GM18517 (cell line): ENCODE data around the gene RPS6KL1.
"Not testable (repeated sequence)": the region's sequence is repeated elsewhere in the genome, so short reads cannot be mapped to it uniquely, and the experiment has no call there.

Experiments
- ATAC-seq: cut with Tn5 transposase; IDR thresholded peaks from one replicate; pipeline ENCODE4 v1.9.1; 2021; ENCODE audit warnings: mild to moderate bottlenecking, moderate library complexity; ENCODE audit not compliant: unreplicated experiment

The RPS6KL1 gene

DNA sequence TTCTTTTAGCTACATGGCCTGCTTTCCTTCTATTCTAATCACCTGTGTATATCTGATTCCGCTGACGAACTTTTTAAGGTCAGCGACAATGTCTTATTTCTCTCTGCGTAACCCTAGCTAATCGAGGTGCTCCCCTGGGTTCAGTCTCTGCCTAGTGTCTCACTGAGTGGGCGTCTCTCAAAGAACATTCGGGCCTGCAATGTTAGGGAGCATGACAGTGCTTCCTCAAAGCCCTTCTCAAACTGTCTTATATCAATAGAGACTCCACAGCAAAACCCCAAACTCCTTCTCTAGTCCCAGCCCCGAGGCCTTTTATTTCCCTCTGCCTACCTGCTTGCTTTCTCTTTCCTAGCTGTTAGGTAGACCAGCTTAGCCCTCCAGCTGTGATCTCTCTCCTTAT is 13.7 kb upstream of the RPS6KL1 start:
- ATAC-seq, result no peak

DNA sequence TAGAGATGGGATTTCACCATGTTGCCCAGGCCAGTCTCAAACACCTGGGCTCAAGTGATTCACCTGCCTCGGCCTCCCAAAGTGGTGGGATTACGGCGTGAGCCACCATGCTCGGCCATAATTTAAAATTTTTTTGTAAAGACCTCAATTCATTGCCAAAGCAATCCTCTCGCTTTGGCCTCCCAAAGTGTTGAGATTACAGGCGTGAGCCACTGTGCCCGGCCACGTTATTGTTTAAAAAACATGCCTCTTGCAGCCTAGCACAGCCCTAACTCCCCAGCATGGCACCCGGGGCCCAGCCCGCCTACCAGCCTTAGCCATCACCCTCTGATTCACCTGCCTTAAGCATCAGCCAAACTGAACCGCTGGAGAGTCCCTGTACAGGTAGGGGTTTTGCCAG is 13.1 kb upstream of the RPS6KL1 start:
- ATAC-seq, result no peak

DNA sequence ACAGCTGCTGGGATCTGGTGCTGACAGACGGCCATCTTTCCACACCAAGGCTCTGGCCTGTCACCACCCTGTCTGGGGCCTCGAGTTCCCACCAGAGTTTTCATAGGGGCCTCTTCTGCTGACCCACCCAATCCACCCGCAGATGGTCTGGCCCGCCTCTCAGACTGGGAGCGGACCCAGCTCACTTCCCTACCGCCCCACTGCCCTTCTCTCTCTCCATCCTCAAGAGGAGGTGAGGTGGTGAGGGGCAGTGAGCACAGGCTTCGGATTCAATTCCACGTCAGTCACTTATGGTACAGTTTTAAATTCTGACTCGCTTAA is 12.3 kb upstream of the RPS6KL1 start:
- no peak for ATAC-seq

DNA sequence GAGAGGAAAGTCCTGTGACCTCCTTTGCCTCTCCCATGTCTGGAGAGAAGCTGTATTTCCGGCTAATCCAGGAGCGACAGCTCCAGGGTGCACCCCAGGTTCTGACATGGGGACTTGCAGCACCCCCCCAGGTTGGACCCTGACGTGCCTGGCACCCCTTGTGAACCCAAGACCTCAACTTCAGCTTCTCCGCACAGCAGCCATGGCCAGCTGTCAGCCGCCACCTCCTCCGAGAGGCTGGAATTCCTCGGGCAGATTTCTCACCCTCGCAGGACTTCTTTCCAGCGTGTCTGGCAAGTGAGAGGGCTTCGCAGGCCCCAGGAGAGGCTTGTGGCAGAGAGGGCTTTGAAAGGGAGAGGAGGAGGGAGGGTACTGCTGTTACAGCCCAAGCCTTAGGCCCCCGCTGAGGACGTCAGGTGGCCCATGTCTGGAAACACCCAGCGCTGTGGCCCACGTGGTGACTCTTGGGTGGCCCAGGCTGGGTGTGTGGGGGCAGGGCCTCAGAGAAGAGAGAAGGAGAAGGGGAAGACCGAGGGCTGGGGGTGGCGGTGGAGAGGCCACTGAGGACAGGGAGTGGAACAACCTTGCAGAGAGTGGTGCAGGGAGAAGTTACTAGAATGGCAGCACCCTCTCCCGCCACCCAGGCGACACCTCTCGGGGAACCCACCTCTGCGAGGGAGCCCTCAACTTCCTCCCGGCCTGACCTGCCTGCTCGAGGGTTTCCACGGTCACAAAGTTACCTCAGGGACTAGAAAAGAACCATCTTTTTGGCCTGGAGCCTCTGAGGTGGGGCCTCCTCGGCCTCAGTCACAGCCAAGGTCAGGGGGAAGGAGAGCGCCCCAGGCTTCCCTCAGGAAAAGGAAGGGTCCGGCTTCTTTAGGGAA is 11.7 kb upstream of the RPS6KL1 start:
- no peak for ATAC-seq

DNA sequence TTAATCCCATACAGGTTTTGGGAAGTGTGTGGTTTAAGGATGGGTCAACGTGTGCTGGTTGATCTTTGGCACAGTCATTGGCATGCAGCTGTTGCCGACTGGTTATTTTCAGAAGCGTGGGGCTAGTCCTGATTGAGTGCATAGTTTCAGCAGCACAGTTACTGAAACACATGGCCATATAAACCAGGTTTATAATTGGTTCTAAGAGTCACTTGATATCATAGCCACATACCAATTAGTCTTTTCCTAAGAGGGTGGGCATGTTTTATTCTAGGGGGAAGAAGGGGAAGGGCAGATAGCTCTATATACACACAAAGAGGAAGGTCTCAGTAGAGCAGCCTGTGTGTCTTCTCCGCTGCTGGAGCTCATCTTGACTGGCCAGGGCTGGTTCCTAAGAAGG is 11.0 kb upstream of the RPS6KL1 start:
- no peak for ATAC-seq

DNA sequence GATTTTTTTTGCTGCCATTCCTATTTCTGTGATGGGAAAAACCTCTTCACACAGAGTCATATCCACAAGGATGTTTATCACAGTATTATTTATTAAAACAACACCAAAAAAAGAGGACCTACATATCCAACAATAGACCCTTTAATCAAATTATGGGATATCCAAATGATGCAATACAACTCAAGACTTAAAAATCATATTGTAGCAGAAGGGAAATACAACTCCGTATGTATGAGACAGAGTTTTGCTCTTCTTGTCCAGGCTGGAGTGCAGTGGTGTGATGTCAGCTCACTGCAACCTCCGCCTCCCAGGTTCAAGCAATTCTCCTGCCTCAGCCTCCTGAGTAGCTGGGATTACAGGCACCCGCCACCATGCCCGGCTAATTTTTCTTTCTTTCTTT is 9.9 kb upstream of the RPS6KL1 start:
- not testable (repeated sequence) for ATAC-seq

DNA sequence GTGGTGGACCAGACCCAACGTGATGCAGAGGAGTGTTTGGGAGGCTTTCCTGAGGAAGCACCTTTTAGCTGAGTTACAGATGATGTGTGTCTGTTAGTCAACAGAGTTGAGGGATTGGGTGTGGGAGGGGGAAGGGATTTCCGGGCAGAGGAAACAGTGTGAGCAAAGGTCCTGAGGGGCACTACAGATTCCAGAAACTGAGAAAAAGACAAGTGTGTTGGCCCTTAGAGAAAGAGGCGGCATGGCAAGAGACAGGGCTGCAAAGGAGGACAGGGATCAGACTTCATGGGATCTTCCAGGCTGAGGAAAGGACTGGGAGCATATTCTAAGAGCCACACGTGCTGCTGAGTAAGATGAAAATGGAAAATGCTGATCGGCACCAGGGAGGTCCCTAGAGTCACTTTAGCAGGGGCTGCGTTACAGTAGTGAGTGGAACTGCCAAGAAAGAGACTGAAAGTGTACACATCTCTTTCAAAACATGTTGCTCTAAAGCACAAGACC is 9.4 kb upstream of the RPS6KL1 start:
- no peak for ATAC-seq

DNA sequence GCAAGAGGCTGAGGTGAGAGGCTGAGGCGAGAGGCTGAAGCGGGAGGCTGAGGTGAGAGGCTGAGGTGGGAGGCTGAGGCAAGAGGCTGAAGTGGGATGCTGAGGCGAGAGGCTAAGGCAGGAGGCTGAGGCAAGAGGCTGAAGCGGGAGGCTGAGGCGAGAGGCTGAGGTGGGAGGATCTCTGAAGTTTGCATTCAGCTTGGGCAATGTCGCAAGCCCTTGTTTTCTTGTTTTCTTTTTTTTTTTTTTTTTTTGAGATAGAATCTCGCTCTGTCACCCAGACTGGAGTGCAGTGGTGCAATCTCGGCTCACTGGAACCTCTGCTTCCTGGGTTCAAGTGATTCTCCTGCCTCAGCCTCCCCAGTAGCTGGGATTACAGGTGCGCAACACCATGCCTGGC is 8.7 kb upstream of the RPS6KL1 start:
- not testable (repeated sequence) for ATAC-seq

DNA sequence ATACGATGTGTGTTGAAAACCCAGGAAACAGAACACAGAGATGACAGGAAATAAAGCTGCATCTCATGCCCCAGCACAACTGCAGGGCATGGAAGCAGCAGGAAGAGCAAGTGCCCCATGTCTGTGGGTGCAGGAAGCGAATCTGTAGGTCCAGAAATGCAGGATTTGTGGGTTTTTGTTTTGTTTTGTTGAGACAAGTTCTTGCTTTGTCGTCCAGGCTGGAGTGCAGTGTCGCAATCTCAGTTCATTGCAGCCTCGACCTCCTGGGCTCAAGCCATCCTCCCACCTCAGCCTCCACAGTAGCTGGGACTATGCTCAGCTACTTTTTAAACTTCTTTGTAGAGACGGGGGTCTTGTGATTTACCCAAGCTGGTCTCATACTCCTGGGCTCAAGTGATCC is 6.2 kb upstream of the RPS6KL1 start:
- no peak for ATAC-seq

DNA sequence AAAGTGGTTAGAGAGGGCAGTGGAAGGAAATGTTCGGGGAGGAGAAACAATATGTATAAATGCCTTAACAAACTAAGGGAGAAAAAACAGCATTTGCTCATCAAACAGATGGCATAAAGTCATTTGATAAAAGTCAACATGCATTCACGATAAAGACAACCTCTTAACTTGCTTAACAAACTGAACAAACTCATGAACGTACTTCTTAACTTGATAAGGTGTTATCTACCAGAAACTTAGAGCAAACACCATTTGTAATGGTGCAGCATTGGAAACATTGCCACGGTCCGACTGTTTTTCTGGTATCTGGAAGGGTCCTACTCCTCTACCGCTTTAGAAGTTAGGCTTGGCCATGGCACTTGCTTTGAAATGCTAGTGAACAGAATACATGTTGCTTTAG is 4.2 kb upstream of the RPS6KL1 start:
- no peak for ATAC-seq

DNA sequence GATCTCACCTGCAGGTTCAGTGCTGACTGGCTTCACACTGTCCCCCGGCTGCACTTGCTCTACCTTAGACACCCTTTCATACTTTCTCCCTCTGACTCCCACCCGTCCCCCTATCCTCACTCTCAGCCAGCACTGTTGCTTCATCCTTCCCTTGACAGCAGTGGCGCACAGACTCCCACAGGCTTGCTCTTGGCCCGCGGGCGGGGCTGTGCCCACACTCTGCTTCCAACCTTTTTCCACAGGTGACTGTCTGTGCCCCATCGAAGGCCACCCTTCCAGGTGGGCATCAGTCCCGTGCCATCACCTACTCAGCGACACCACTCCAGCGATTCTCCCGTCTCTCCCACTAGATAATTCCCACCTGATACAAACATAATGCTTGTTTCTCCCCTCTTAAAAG is 1.0 kb upstream of the RPS6KL1 start:
- ATAC-seq, result no peak

DNA sequence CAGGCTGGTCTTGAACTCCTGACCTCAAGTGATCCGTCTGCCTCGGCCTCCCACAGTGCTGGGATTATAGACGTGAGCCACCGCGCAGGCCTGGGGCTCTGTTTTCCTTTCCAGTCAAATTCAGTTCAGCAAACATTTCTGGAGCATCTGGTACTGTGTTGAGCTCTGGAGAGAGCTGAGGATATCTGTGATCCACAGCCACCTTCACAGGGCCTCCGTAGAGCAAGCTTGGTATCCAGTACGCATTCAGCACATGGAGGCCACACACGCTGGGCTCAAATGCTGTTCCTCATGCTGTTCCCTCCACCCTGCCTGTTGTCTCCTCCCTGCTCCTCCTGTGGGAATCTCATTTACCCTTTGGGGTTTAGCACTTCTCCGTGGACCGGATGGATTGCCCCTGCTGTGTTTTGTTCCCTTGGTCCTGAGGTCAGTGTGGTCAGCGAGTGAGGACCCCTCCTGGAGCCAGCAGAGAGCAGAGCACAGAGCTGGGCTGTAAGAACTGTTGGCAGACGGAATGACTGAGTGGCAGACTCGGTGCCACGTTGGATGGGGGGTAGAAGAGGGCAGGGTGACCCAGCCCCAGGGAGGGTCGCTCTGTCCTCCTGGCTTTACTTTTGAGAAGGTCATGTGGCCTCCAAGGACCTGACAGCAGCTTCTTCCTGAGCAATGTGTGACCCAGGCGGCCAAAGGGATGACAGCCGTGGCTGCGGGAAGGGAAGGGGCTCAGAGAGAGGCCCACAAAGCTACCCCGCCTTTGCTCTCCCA is 891 bp downstream of the RPS6KL1 start:
- no peak for ATAC-seq

DNA sequence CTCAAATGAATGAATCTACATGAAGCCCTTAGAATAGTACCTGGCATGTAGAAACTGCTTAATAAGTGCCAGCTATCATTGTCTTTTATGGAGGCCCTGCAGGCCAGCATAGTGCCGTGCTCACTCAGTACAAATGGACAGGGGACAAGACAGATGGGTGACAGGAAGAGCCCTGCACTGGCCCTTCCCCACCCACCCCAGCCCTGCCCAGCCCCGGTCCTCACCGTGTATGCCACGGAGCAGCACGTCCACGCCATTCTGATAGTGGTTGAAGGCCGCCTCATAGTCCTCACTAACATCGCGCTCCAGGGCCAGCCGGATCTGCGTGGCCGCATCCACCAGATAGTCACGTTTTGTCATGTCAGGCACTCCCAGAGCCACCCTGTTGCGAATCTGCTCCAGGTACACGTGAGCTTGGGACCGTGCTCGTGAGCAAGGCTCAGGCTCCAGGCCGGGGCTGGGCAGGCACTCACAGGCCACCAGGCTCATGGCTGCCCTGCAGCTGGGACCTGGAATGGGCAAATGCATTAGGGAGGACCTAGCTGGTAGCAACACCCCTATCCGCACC is 1.9 kb downstream of the RPS6KL1 start:
- ATAC-seq, result no peak

DNA sequence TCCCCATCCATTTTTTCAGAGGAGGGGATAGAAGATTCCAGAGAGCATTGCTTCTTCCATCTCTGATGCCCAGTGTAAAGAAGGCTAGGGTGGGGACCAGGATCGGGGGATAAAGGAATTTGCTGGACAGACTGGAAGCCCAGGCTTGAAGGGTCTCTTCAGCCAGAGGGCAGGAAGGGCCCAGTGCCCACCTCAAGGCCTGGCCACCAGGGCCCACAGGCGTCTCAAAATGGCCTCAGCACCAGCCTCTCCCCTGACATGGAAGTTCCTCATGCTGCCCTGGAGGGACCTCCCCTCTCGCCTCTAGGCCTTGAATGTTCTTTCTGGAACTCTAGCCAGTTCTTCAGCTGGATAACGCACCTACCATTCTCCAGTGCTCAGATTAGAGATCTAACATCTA is 2.8 kb downstream of the RPS6KL1 start:
- ATAC-seq, result no peak

DNA sequence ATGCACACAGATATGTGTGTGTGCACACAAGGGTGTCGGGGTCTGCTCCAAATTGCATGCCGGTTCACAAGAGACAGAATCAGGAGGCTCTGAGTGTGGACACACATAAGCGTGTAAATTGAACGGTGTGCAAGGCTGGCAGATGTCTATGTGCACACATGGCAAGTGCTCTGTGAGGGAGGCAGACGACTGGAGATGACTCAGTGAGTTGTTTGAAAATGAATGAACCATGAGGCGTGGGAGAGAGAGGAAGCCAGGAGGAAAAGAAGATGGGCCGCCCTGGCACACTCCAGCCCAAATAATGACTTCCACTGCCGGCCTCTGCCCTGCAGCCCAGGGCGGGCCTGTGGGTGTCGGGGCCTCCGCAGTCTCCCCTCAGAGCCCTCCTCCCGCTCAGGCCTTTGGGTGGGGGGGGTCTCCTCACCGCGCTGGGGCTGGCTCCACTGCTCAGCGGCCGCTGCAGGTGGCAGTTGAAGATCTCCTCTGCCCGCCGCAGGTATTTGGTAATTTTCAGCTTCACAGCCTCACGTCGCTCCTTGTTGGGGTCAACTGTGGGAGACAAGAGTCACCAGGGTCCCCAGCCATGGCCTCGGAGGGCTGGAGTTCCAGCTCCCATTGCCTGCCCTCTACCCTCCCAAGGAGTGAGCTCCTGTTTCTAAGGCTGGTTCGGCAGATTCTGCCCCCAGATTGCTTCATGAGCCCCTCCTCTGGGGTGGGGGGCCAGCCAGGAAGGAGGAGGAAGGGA is 3.5 kb downstream of the RPS6KL1 start:
- ATAC-seq, result no peak

DNA sequence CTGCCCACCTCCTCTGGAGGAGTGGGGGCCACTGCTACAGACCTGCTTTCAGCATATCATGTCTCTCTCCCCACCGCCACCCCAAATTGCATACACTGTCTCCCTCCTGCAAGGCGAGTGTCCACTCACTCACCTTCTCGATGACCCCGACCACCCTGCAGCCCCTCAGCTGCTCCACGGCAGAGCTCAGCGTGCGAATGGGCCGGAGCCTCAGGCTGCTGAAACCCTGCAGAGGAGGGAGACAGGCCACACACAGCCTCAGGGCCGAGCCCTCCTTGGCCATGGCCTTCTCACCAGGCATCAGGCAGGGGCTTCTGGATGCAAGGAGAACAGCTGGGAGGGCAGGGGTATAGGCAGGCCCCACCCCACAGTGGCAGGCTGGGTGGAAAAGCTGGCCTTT is 4.7 kb downstream of the RPS6KL1 start:
- no peak for ATAC-seq

DNA sequence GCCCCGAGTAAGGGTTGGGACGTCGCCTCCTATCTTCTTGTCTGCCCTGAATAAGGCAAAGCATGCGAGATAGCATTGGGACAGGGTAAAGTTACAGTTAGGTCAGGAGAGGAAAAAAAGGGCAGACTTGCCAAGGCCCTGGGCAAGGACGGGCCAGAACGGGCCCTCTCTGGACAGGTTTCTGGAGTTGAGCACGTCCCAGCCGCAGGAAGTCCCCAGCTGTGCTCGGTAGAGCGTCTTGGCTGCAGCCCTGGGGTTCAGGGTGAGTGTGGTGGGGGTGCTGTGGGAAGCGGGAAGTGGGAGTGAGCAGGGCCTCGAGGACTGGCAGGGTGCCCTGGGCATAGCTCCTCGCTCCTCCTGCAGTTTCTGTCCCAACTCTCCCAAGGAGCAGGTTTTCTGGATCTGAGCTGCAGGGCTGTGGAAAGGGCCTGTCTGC is 5.4 kb downstream of the RPS6KL1 start:
- no peak for ATAC-seq

DNA sequence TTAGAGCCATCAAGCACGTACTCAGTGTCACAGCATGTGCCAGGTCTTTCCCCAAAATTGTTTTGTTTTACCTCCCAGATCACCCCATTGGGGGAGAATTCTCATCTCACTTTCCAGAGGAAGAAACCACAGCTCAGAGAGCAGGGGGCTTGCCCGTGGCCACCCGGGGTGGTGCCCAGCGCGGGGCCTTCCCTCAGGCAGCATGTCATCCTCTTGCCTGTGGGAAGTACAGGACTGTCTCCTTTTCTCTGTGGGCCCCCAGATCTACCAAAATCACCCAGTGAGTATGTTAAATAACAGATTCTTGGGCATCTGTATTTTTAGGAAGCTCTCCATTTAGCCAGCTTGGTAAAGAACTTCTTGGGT is 5.9 kb downstream of the RPS6KL1 start:
- no peak for ATAC-seq

DNA sequence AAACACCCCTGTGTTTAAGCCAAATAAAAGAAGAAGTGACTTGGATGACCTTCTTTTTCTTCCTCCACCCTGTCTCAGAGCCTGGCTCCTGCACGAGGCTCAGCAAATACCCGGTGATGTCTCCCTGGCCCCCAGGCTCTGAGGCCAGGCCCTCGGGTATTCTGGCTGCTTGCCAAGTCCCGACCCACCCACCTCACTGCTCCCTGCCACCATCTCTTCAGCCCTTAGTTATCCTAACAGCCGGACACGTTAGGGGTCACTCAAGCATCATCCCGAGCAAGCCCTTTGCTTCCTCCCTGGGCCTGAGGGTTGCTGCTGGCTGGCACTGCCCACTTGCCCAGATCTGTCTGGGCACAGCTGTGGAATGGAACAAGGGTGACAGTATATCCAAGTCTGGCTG is 7.2 kb downstream of the RPS6KL1 start:
- ATAC-seq, result no peak

DNA sequence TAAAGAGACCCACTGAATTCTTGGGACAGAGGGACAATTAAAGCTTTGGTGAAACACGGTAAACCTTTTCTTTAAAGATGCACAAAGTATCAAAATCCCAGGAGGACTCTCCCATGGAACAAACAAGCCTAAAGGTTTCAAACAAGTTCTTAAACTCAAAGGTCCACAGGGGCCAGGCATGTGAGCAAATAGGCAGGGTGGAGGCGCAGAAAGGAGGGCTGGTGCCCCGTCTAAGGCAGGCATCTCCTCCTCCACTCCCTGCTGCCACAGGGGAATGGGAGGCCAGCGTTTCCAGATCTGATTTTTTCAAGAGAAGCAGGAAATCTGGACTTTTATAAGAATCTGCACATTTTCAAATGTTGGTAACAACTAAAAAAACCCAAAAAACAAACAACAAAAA is 7.6 kb downstream of the RPS6KL1 start:
- ATAC-seq, result no peak

DNA sequence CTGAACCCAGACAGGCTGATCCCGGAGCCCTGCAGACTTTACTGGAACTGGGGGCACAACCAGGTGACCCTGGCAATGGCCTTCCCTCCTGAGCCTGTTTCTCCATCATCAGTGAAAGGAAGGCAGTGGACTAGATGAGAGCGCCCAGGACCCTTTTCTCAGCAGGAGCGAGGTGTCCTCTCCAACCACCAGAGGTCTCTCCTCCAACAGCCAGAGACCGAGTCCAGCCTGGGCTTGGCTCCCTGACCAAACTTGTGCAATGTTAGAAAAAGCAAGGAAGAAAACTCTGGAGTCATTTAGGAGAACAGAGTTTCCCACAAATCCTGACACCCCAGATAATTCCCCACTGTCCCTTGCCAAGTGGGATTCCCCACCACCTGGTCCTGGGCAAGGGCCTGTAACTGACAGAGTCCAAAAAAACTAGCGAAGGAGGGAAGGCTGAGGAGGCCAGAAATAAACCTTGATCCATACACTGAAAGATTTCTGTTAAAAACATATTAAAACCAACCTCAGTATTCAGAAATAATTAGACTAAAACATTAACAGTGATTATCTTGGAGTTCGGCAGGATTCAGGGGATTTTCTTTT is 9.0 kb downstream of the RPS6KL1 start:
- no peak for ATAC-seq
